GM18526 (cell line): ENCODE results near the gene NELFB.

Experiments used
- POLR2A ChIP-seq: IDR thresholded peaks from 3 replicates; pipeline ENCODE4 v1.6.1; 2011; ENCODE audit not compliant: insufficient read length; ENCODE audit errors: extremely low read depth

NELFB gene

GRCh38 chr9:137237759-137238726, 17.1 kb upstream of the NELFB start:
- TF ChIP-seq POLR2A, result no peak

DNA sequence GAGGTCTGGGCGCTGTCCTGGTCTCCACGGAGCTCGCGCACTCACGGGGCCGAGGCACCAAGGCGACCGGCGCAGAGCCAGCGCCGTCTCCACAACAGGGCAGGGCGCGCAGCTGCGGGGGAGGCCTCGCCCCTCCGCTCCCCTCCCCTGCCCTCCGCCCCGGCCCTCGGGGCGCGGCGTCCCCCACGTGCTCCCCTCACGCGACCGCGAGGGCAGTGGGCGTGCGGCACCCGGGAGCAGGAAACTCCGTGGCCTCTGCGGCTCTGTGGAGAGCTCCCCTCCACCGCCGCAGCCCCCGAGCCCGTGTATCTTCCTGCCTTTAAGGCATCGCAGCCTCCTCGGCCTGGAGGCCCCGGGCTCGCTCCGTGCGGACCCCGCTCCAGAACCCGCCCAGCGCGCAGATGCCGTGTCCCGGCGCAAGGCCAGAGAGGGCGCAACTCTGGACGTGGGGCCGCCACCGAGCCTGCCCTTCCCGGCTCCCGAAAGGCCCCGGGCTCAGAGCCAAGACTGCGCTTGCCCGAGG, 14.7 kb upstream of the NELFB start:
- peak; percentile 69 for TF ChIP-seq POLR2A

- peak; percentile 100 for TF ChIP-seq POLR2A
These were observed 14.2 kb upstream of the NELFB start, which contains the start of gene TUBB4B for GRCh38 chr9:137240841-137241489. Gene TUBB4B (plus strand): TSS chr9:137241287. CDS start chr9:137241361, 74 bp downstream.

DNA sequence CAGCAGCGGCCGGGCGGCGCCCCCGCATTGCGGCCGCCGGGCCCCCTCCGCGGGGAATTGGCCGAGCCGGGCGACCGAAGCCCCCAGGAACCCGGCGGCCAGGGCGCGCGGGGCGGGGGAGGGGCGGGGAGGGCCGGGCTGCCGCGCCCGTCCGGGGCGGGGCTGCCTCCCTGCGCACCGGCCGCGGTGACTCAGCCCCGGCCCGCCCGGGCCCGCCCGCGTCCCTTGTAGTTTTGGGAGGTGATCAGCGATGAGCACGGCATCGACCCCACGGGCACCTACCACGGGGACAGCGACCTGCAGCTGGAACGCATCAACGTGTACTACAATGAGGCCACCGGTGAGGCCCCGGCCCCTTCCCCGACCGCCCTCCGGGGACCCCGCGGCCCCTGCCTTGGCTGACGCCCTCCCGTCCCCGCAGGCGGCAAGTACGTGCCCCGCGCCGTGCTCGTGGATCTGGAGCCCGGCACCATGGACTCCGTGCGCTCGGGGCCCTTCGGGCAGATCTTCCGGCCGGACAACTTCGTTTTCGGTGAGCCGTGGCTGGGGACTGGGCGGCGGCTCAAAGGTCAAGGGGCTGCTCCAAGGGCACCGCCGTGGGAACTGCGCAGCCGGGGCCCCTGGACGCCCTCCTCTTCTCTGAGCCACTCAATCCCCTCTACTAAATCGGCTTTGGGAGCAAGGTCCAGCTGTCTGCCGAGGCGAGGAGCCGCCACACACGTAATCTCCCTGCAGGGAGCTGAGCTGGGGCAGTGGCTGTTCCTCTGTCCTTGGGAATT, 13.4 kb upstream of the NELFB start:
- TF ChIP-seq POLR2A, result no peak

GRCh38 chr9:137242269-137243203, 12.6 kb upstream of the NELFB start:
- no peak for TF ChIP-seq POLR2A

DNA sequence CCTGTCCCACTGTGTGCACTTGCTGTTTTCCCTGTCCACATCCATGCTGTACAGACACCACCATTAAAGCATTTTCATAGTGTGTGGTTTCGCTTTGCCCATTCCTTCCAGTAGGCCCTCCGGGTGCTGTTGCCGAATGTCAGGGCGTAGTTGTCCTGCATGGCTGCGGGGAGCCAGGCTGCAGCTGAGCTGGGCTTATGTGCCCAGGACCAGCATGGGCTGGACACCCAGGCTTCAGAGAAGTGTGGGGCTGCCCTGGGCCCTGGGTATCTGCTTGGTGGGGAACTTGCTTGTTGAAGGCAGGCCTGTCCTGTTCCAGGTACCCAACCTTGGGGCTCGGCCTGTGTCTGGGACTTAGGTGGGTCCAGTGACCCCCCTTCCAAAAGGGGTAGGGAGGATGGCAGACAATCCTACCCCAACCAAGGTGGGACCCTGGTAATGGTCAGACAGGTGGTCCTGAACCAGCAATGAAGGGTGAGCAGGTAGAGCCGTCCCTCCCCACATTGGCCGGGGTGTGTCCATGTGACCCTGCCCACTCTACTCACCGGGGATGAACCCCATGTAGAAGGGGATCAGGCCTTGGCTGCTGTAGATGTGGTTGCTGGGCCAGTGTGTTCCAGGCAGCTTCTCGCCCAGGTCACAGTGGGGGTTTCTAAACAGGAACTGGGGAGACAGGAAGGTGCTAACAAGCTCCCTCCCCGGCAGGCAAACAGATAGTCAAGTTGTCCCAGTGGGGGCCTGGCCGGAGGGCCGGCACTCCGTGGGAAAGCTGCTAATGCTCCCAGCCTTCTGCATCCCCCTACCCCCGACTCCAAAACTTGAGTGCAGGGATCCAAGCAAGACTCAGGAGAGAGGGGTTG, 11.3 kb upstream of the NELFB start:
- TF ChIP-seq POLR2A, result peak; percentile 19

DNA sequence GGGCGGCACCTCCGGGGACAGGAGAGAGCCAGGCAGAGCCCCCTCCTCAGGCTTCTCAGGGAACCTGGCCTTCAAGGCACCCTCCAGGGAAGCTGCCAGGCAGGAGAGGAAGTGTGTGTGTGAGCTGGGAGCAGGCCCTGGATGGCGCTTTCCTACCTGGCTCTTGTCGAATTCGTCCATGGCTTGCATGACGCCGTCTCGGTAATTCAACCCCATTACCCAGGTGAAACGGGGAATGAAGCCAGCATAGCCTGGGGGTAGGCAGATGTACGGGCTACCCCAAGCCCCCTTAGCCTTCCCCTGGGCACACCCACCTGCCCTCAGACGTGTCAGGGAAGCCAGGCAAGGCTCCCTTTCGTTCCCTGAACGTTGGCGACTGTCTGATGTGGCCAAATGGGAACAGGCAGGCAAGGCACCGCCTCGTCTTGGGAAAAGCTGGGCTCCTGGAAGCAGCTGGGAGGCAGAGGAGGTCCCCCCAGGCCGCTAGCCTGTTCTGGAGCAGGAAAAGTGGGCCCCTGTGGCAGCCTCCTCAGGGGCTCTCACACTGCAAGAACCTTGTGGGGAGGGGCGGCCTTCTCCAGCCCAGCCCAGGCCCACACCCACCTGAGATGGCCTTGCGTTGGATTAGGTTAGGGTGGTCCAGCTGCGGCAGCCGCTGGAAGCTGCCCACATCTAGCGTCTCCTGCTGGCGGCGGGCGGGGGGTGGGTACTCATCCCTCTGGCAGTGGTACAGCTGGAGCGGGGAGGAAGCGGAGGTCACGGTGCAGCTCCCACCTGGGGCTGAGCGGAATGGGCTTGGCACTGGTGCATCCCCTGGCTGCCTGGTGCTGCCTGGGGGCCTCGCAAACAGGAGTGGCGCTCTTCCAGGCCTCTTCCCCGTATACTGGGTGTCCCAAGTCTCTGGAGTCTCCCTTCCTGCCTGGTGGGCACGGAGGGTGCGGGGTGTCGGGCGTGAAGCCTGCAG, 10.4 kb upstream of the NELFB start:
- no peak for TF ChIP-seq POLR2A

DNA sequence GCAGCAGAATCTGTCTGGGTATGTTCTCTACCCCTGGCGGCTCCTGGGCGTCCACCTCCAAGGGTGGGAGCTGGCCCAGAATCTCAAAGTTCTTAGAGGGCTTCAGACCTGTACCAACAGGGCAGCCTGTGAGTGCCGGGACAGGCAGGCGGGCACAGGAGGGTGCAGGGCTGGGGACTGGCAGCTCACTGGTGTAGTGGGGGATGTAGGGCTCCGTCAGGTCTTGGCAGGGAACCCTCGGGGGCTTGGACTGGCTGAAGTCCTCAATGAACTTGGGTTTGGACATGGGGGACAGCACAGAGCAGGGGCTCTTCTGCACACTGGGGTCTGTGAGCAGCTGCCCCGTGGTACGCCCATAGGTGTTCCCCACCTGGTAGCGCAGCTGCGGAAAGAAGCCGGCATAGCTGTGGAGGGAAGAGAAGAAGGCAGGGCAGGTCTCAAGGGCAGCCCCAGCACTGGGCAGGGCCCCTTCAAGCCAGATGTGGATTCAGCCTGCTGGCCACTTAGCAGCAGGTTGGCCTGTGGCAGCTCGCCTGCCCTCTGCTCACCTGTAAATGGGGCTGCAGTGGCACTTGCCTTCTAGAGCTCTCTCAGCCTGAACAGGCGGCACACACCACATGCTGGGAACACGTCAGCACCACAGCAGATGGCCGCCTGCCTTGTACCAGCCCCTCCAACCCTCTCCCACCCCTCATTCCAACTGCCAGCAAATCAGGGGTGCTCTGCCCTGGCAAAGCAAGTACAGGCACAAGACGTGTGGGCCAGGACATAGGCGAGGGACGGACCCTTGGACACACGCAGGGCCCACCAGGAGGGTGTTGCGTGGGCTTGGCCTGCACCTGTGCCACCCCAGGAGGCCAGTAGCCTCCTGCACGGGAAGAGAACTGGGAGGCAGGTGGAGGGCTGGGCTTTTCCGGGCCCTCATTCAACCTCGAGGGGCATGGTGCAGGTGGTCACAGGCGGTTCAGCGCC, 9.4 kb upstream of the NELFB start:
- TF ChIP-seq POLR2A, result no peak

- TF ChIP-seq POLR2A, result no peak
These were observed 7.8 kb upstream of the NELFB start for GRCh38 chr9:137247135-137247915.

DNA sequence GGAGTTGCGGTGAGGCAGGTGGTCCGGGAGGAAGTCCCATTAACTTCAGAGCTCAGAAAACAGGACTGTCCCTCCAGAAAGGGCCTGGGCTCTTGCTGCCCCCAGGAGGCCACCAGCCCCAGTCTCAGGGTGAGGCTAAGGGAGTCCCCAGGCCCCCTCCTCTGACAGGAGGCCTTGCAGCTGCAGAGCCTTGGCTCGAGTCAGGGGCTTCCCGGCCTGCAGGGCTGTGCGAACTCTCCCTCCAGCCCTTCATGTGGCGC, 7.3 kb upstream of the NELFB start:
- no peak for TF ChIP-seq POLR2A

GRCh38 chr9:137250329-137251193, 4.6 kb upstream of the NELFB start:
- TF ChIP-seq POLR2A, result no peak
